ENCODE data around the gene FYN.
A peak's percentile ranks its signal among the peaks of the same experiment; 100 is the strongest.

The FYN gene

GRCh38 chr6:111663692-111664564, 209.3 kb downstream of the FYN start (continued):
- no peak for TF ChIP-seq PRDM4 (tag by site-specific recombination; IDR thresholded peaks at IDR 0.05)
- no peak for TF ChIP-seq ZBTB8A (tag by site-specific recombination; IDR thresholded peaks at IDR 0.05)
- no peak for TF ChIP-seq PRDM2 (tag by site-specific recombination; IDR thresholded peaks at IDR 0.05; ENCODE audit: borderline replicate concordance)
- no peak for TF ChIP-seq HOXA7 (CRISPR knock-in tag; IDR thresholded peaks at IDR 0.05; ENCODE audit: borderline replicate concordance)
- TF ChIP-seq ZNF341 (tag by site-specific recombination; IDR thresholded peaks at IDR 0.05; ENCODE audit: low read depth) = no peak
- TF ChIP-seq ZBTB48 (tag by site-specific recombination; IDR thresholded peaks at IDR 0.05) = 0 out of 2 replicates have a peak, but pooled peaks have one; percentile 44
- TF ChIP-seq ZNF121 (tag by site-specific recombination; IDR thresholded peaks at IDR 0.05) = no peak
- no peak for TF ChIP-seq SALL2 (tag by site-specific recombination; IDR thresholded peaks at IDR 0.05; ENCODE audit: borderline replicate concordance)
- TF ChIP-seq KLF16 (tag by site-specific recombination; IDR thresholded peaks at IDR 0.05) = no peak
- no peak for TF ChIP-seq ZNF658 (tag by site-specific recombination; IDR thresholded peaks at IDR 0.05)
- no peak for TF ChIP-seq TSHZ1 (tag by site-specific recombination; IDR thresholded peaks at IDR 0.05; ENCODE audit: borderline replicate concordance)
- no peak for TF ChIP-seq ZNF239 (tag by site-specific recombination; IDR thresholded peaks at IDR 0.05)
- no peak for TF ChIP-seq ZNF302 (tag by site-specific recombination; IDR thresholded peaks at IDR 0.05; ENCODE audit: low read depth)
- TF ChIP-seq ZBTB6 (tag by site-specific recombination; IDR thresholded peaks at IDR 0.05) = peak; percentile 23; the same call in 1 of the 2 replicates
- TF ChIP-seq ZNF610 (tag by site-specific recombination; IDR thresholded peaks at IDR 0.05; ENCODE audit: borderline replicate concordance) = no peak
- no peak for TF ChIP-seq ZNF626 (tag by site-specific recombination; IDR thresholded peaks at IDR 0.05)
- no peak for TF ChIP-seq ZNF23 (tag by site-specific recombination; IDR thresholded peaks at IDR 0.05; ENCODE audit: borderline replicate concordance)

All from HEK293 (cell line).